ENCODE measurements around the gene DDTL.
"Not testable (repeated sequence)": the region's sequence is repeated elsewhere in the genome, so short reads cannot be mapped to it uniquely, and the experiment has no call there.

The DDTL gene

GRCh38 chr22:23966568-23966967, at the start of gene DDTL:
TSS of gene DDTL (plus strand) at chr22:23966888. CDS start at chr22:23966915, 27 bp downstream.
- H3K9me3 ChIP-seq (ENCODE audit: control insufficient read depth in 2 of 2, low read length in 2 of 2); H3K4me3 ChIP-seq (ENCODE audit: low read length in 2 of 2); H3K9ac ChIP-seq (ENCODE audit: low read length in 2 of 2); H3K27me3 ChIP-seq (ENCODE audit: control insufficient read depth in 1 of 2, insufficient read depth in 2 of 2, low read length in 2 of 2); H3K27ac ChIP-seq (ENCODE audit: low read length); H3K4me1 ChIP-seq (ENCODE audit: control insufficient read depth, insufficient read depth, low read length): not testable (repeated sequence)
- peaks cover 18 to 23% of the 10 kb centered on the region in 2 donors for H3K36me3 ChIP-seq (ENCODE audit: control insufficient read depth in 2 of 2, insufficient read depth in 2 of 2, low read length in 2 of 2)

- H3K4me3 ChIP-seq (ENCODE audit: low read length in 2 of 2); H3K36me3 ChIP-seq (ENCODE audit: control insufficient read depth in 2 of 2, insufficient read depth in 2 of 2, low read length in 2 of 2); H3K4me1 ChIP-seq (ENCODE audit: control insufficient read depth, insufficient read depth, low read length); H3K27ac ChIP-seq (ENCODE audit: low read length); H3K9ac ChIP-seq (ENCODE audit: low read length in 2 of 2); H3K27me3 ChIP-seq (ENCODE audit: control insufficient read depth in 1 of 2, insufficient read depth in 2 of 2, low read length in 2 of 2); H3K9me3 ChIP-seq (ENCODE audit: control insufficient read depth in 2 of 2, low read length in 2 of 2): not testable (repeated sequence)
Observed at GRCh38 chr22:23920267-23920611, 46.4 kb upstream of the DDTL start.

GRCh38 chr22:23921586-23922201, 45.0 kb upstream of the DDTL start:
- H3K4me1 ChIP-seq (ENCODE audit: control insufficient read depth, insufficient read depth, low read length); H3K4me3 ChIP-seq (ENCODE audit: low read length in 2 of 2); H3K9me3 ChIP-seq (ENCODE audit: control insufficient read depth in 2 of 2, low read length in 2 of 2); H3K36me3 ChIP-seq (ENCODE audit: control insufficient read depth in 2 of 2, insufficient read depth in 2 of 2, low read length in 2 of 2); H3K27me3 ChIP-seq (ENCODE audit: control insufficient read depth in 1 of 2, insufficient read depth in 2 of 2, low read length in 2 of 2); H3K9ac ChIP-seq (ENCODE audit: low read length in 2 of 2); H3K27ac ChIP-seq (ENCODE audit: low read length): not testable (repeated sequence)

- H3K9me3 ChIP-seq (ENCODE audit: control insufficient read depth in 2 of 2, low read length in 2 of 2) = peaks cover 0 to 9% of the 10 kb centered on the region in 2 donors
- no peak overlapping the region for H3K9ac ChIP-seq (ENCODE audit: low read length in 2 of 2)
- H3K36me3 ChIP-seq (ENCODE audit: control insufficient read depth in 2 of 2, insufficient read depth in 2 of 2, low read length in 2 of 2) = peaks cover 0 to 7% of the 10 kb centered on the region in 2 donors
- no peaks in the 10 kb centered on the region for H3K4me1 ChIP-seq (ENCODE audit: control insufficient read depth, insufficient read depth, low read length)
- H3K4me3 ChIP-seq (ENCODE audit: low read length in 2 of 2) = no peak overlapping the region
- no peak overlapping the region for H3K27ac ChIP-seq (ENCODE audit: low read length)
- H3K27me3 ChIP-seq (ENCODE audit: control insufficient read depth in 1 of 2, insufficient read depth in 2 of 2, low read length in 2 of 2) = no peaks in the 10 kb centered on the region
Observed at GRCh38 chr22:23922921-23923320, 43.8 kb upstream of the DDTL start.

GRCh38 chr22:23925020-23925606, 41.6 kb upstream of the DDTL start:
- H3K9me3 ChIP-seq (ENCODE audit: control insufficient read depth in 2 of 2, low read length in 2 of 2) = peaks cover 0 to 9% of the 10 kb centered on the region in 2 donors
- H3K27me3 ChIP-seq (ENCODE audit: control insufficient read depth in 1 of 2, insufficient read depth in 2 of 2, low read length in 2 of 2) = no peaks in the 10 kb centered on the region
- no peak overlapping the region for H3K27ac ChIP-seq (ENCODE audit: low read length)
- no peaks in the 10 kb centered on the region for H3K4me1 ChIP-seq (ENCODE audit: control insufficient read depth, insufficient read depth, low read length)
- H3K9ac ChIP-seq (ENCODE audit: low read length in 2 of 2) = no peak overlapping the region
- H3K4me3 ChIP-seq (ENCODE audit: low read length in 2 of 2) = no peak overlapping the region
- peaks cover 0 to 10% of the 10 kb centered on the region in 2 donors for H3K36me3 ChIP-seq (ENCODE audit: control insufficient read depth in 2 of 2, insufficient read depth in 2 of 2, low read length in 2 of 2)

- Histone ChIP-seq H3K9me3 (ENCODE audit: control insufficient read depth in 2 of 2, low read length in 2 of 2) (peaks cover 0 to 9% of the 10 kb centered on the region in 2 donors), H3K4me1 (ENCODE audit: control insufficient read depth, insufficient read depth, low read length) (no peaks in the 10 kb centered on the region), H3K27me3 (ENCODE audit: control insufficient read depth in 1 of 2, insufficient read depth in 2 of 2, low read length in 2 of 2) (no peaks in the 10 kb centered on the region), H3K4me3 (ENCODE audit: low read length in 2 of 2) (no peak overlapping the region), H3K9ac (ENCODE audit: low read length in 2 of 2) (no peak overlapping the region), H3K36me3 (ENCODE audit: control insufficient read depth in 2 of 2, insufficient read depth in 2 of 2, low read length in 2 of 2) (peaks cover 0 to 10% of the 10 kb centered on the region in 2 donors), H3K27ac (ENCODE audit: low read length) (no peak overlapping the region)
Observed at GRCh38 chr22:23926561-23926960, 40.1 kb upstream of the DDTL start.

GRCh38 chr22:23938328-23939016, 28.2 kb upstream of the DDTL start:
- Histone ChIP-seq H3K4me3 (ENCODE audit: low read length in 2 of 2) (no peak overlapping the region), H3K36me3 (ENCODE audit: control insufficient read depth in 2 of 2, insufficient read depth in 2 of 2, low read length in 2 of 2) (no peaks in the 10 kb centered on the region), H3K4me1 (ENCODE audit: control insufficient read depth, insufficient read depth, low read length) (no peaks in the 10 kb centered on the region), H3K9ac (ENCODE audit: low read length in 2 of 2) (no peak overlapping the region), H3K27me3 (ENCODE audit: control insufficient read depth in 1 of 2, insufficient read depth in 2 of 2, low read length in 2 of 2) (no peaks in the 10 kb centered on the region), H3K27ac (ENCODE audit: low read length) (no peak overlapping the region), H3K9me3 (ENCODE audit: control insufficient read depth in 2 of 2, low read length in 2 of 2) (no peaks in the 10 kb centered on the region)

GRCh38 chr22:23939017-23939357, 27.7 kb upstream of the DDTL start:
- Histone ChIP-seq H3K4me3 (ENCODE audit: low read length in 2 of 2) (no peak overlapping the region), H3K27me3 (ENCODE audit: control insufficient read depth in 1 of 2, insufficient read depth in 2 of 2, low read length in 2 of 2) (no peaks in the 10 kb centered on the region), H3K4me1 (ENCODE audit: control insufficient read depth, insufficient read depth, low read length) (no peaks in the 10 kb centered on the region), H3K36me3 (ENCODE audit: control insufficient read depth in 2 of 2, insufficient read depth in 2 of 2, low read length in 2 of 2) (no peaks in the 10 kb centered on the region), H3K27ac (ENCODE audit: low read length) (no peak overlapping the region), H3K9me3 (ENCODE audit: control insufficient read depth in 2 of 2, low read length in 2 of 2) (no peaks in the 10 kb centered on the region), H3K9ac (ENCODE audit: low read length in 2 of 2) (no peak overlapping the region)

- H3K27me3 ChIP-seq (ENCODE audit: control insufficient read depth in 1 of 2, insufficient read depth in 2 of 2, low read length in 2 of 2); H3K4me1 ChIP-seq (ENCODE audit: control insufficient read depth, insufficient read depth, low read length); H3K27ac ChIP-seq (ENCODE audit: low read length); H3K9ac ChIP-seq (ENCODE audit: low read length in 2 of 2); H3K9me3 ChIP-seq (ENCODE audit: control insufficient read depth in 2 of 2, low read length in 2 of 2); H3K36me3 ChIP-seq (ENCODE audit: control insufficient read depth in 2 of 2, insufficient read depth in 2 of 2, low read length in 2 of 2); H3K4me3 ChIP-seq (ENCODE audit: low read length in 2 of 2): not testable (repeated sequence)
Observed at GRCh38 chr22:23940166-23940565, 26.5 kb upstream of the DDTL start.

GRCh38 chr22:23947391-23947790, 19.3 kb upstream of the DDTL start:
- H3K4me3 ChIP-seq (ENCODE audit: low read length in 2 of 2); H3K36me3 ChIP-seq (ENCODE audit: control insufficient read depth in 2 of 2, insufficient read depth in 2 of 2, low read length in 2 of 2); H3K9me3 ChIP-seq (ENCODE audit: control insufficient read depth in 2 of 2, low read length in 2 of 2); H3K27me3 ChIP-seq (ENCODE audit: control insufficient read depth in 1 of 2, insufficient read depth in 2 of 2, low read length in 2 of 2); H3K9ac ChIP-seq (ENCODE audit: low read length in 2 of 2); H3K27ac ChIP-seq (ENCODE audit: low read length); H3K4me1 ChIP-seq (ENCODE audit: control insufficient read depth, insufficient read depth, low read length): not testable (repeated sequence)

- not testable (repeated sequence) for H3K27ac ChIP-seq (ENCODE audit: low read length); H3K4me3 ChIP-seq (ENCODE audit: low read length in 2 of 2); H3K9me3 ChIP-seq (ENCODE audit: control insufficient read depth in 2 of 2, low read length in 2 of 2); H3K36me3 ChIP-seq (ENCODE audit: control insufficient read depth in 2 of 2, insufficient read depth in 2 of 2, low read length in 2 of 2); H3K27me3 ChIP-seq (ENCODE audit: control insufficient read depth in 1 of 2, insufficient read depth in 2 of 2, low read length in 2 of 2); H3K4me1 ChIP-seq (ENCODE audit: control insufficient read depth, insufficient read depth, low read length); H3K9ac ChIP-seq (ENCODE audit: low read length in 2 of 2)
Observed at GRCh38 chr22:23949764-23950163, 16.9 kb upstream of the DDTL start.

Measured in stomach smooth muscle (tissue), 2 donors.